DND-41 (cell line): ENCODE measurements around the gene HCN2.

Experiments
- EZH2 ChIP-seq: IDR thresholded peaks from 3 replicates; pipeline ENCODE4 v1.6.1; 2012; ENCODE audit warnings: borderline replicate concordance, low read depth, mild to moderate bottlenecking, moderate library complexity, low read length, inconsistent platforms; ENCODE audit not compliant: severe bottlenecking
- TF ChIP-seq, protein P1 (sequence below): IDR thresholded peaks from 2 replicates; pipeline ENCODE4 v1.5.1; 2012; ENCODE audit warnings: borderline replicate concordance, low read length, moderate library complexity, mild to moderate bottlenecking; ENCODE audit not compliant: poor library complexity, severe bottlenecking; ENCODE audit errors: extremely low read depth

GRCh38 chr19:593505-593904 lies 3.8 kb downstream of the HCN2 start:
- TF ChIP-seq, protein P1, sequence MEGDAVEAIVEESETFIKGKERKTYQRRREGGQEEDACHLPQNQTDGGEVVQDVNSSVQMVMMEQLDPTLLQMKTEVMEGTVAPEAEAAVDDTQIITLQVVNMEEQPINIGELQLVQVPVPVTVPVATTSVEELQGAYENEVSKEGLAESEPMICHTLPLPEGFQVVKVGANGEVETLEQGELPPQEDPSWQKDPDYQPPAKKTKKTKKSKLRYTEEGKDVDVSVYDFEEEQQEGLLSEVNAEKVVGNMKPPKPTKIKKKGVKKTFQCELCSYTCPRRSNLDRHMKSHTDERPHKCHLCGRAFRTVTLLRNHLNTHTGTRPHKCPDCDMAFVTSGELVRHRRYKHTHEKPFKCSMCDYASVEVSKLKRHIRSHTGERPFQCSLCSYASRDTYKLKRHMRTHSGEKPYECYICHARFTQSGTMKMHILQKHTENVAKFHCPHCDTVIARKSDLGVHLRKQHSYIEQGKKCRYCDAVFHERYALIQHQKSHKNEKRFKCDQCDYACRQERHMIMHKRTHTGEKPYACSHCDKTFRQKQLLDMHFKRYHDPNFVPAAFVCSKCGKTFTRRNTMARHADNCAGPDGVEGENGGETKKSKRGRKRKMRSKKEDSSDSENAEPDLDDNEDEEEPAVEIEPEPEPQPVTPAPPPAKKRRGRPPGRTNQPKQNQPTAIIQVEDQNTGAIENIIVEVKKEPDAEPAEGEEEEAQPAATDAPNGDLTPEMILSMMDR = no peak
- TF ChIP-seq EZH2 = no peak
